Fibroblast of villous mesenchyme (primary cell): ENCODE data around the gene KCNQ5. TPM values are rescaled to one million over a fixed set of nuclear protein-coding genes. Genes with fewer than 3 reads are reported as not detected.

ENCODE experiments used
- DNase-seq: peaks from one replicate; pipeline ENCODE4 v3.0.0-alpha.2; 2010; ENCODE audit warnings: low read depth
- H3K4me3 ChIP-seq: 2 replicates; pipeline ENCODE4 v1.5.1; 2011; ENCODE audit warnings: low read depth, mild to moderate bottlenecking, low read length
- CTCF ChIP-seq: IDR thresholded peaks from 2 replicates; pipeline ENCODE4 v1.5.1; 2012; ENCODE audit warnings: low read depth, mild to moderate bottlenecking, low read length; ENCODE audit not compliant: insufficient read depth
- total RNA-seq: library from RNA; depleted of rRNA; stranded (reverse); fragments of >200 nt; gene quantifications from 2 replicates; pipeline ENCODE4 v1.2.3, GENCODE V29; 2012

KCNQ5 gene
- total RNA-seq, 1 donor, result 0.86 TPM

GRCh38 chr6:72696055-72696454 lies 74.2 kb downstream of the KCNQ5 start:
- H3K4me3 ChIP-seq, result no peak overlapping the region
- TF ChIP-seq CTCF, result no peak
- DNase-seq, result no peak

- H3K4me3 ChIP-seq, result no peak overlapping the region
- no peak for DNase-seq
- no peak for TF ChIP-seq CTCF
Measured at GRCh38 chr6:72699159-72699558, 77.3 kb downstream of the KCNQ5 start.

- no peak overlapping the region for H3K4me3 ChIP-seq
- no peak for TF ChIP-seq CTCF
- DNase-seq, result no peak
Measured at GRCh38 chr6:72702421-72702820, 80.6 kb downstream of the KCNQ5 start.

- TF ChIP-seq CTCF, result no peak
- no peak overlapping the region for H3K4me3 ChIP-seq
- no peak for DNase-seq
Measured at GRCh38 chr6:72703093-72703492, 81.2 kb downstream of the KCNQ5 start.

GRCh38 chr6:72704979-72705378 lies 83.1 kb downstream of the KCNQ5 start:
- peak; percentile 34 for TF ChIP-seq CTCF
- H3K4me3 ChIP-seq, result no peak overlapping the region
- DNase-seq, result peak; percentile 24

GRCh38 chr6:72709431-72709830 lies 87.6 kb downstream of the KCNQ5 start:
- no peak for DNase-seq
- H3K4me3 ChIP-seq, result no peak overlapping the region
- no peak for TF ChIP-seq CTCF

- DNase-seq, result no peak
- no peak for TF ChIP-seq CTCF
- H3K4me3 ChIP-seq, result no peak overlapping the region
Measured at GRCh38 chr6:72711731-72712130, 89.9 kb downstream of the KCNQ5 start.
